Neural progenitor cell (in vitro differentiated cells): Measurements from ENCODE around the gene ADK. TPM values are rescaled to one million over a fixed set of nuclear protein-coding genes. Genes with fewer than 3 reads are reported as not detected.

Experiments
- DNase-seq: peaks from one replicate; pipeline ENCODE4 v3.0.0-alpha.2; 2016; ENCODE audit warnings: low spot score
- H2AFZ ChIP-seq: fragments of 200-600 bp; sonication (generic); replicated peaks from 2 replicates; pipeline ENCODE4 v1.6.1; 2016; ENCODE audit warnings: antibody characterized with exemption
- H3F3A ChIP-seq: fragments of 200-600 bp; sonication (generic); 2 replicates; pipeline ENCODE4 v1.6.1; 2016; ENCODE audit warnings: antibody characterized with exemption, low read depth
- H3K27ac ChIP-seq: fragments of 200-600 bp; sonication (generic); 2 replicates; pipeline ENCODE4 v1.5.1; 2016; ENCODE audit warnings: mild to moderate bottlenecking
- H3K27me3 ChIP-seq: fragments of 200-600 bp; sonication (generic); 2 replicates; pipeline ENCODE4 v1.6.1; 2016; ENCODE audit warnings: mild to moderate bottlenecking, moderate library complexity
- H3K36me3 ChIP-seq: fragments of 200-600 bp; sonication (generic); 2 replicates; pipeline ENCODE4 v1.5.1; 2016
- H3K4me1 ChIP-seq: fragments of 200-600 bp; sonication (generic); 2 replicates; pipeline ENCODE4 v1.6.1; 2016; ENCODE audit warnings: mixed run types
- H3K4me2 ChIP-seq: fragments of 200-600 bp; sonication (generic); 2 replicates; pipeline ENCODE4 v1.6.1; 2016
- H3K4me3 ChIP-seq: fragments of 200-600 bp; sonication (generic); 2 replicates; pipeline ENCODE4 v1.5.1; 2016
- H3K79me2 ChIP-seq: fragments of 200-600 bp; sonication (generic); 2 replicates; pipeline ENCODE4 v1.6.1; 2016; ENCODE audit warnings: low read depth
- H3K9ac ChIP-seq: fragments of 200-600 bp; sonication (generic); 2 replicates; pipeline ENCODE4 v1.6.1; 2016
- H3K9me3 ChIP-seq: fragments of 200-600 bp; sonication (generic); 2 replicates; pipeline ENCODE4 v1.5.1; 2016; ENCODE audit warnings: low read depth
- H4K20me1 ChIP-seq: fragments of 200-600 bp; sonication (generic); 2 replicates; pipeline ENCODE4 v1.6.1; 2016; ENCODE audit warnings: low read depth
- H3K27ac Mint-ChIP-seq: 3 replicates; pipeline ENCODE4 v1.8.0; 2021; ENCODE audit warnings: mixed read lengths
- H3K27me3 Mint-ChIP-seq: 2 replicates; pipeline ENCODE4 v1.8.0; 2022; ENCODE audit warnings: low read depth, mild to moderate bottlenecking, inconsistent platforms, moderate library complexity, mixed read lengths; ENCODE audit not compliant: insufficient read depth
- H3K36me3 Mint-ChIP-seq: 3 replicates; pipeline ENCODE4 v1.8.0; 2021; ENCODE audit warnings: mixed read lengths
- H3K4me1 Mint-ChIP-seq: 3 replicates; pipeline ENCODE4 v1.8.0; 2021; ENCODE audit warnings: mixed read lengths
- H3K4me3 Mint-ChIP-seq: 3 replicates; pipeline ENCODE4 v1.8.0; 2021; ENCODE audit warnings: mild to moderate bottlenecking, moderate library complexity, mixed read lengths
- H3K9me3 Mint-ChIP-seq: 3 replicates; pipeline ENCODE4 v1.8.0; 2020; ENCODE audit warnings: mixed read lengths
- EZH2 ChIP-seq: fragments of 200-600 bp; sonication (generic); IDR thresholded peaks from 2 replicates; pipeline ENCODE4 v1.6.1; 2017; ENCODE audit warnings: antibody characterized with exemption, mild to moderate bottlenecking, moderate library complexity
- EZH2phosphoT487 ChIP-seq: fragments of 200-600 bp; sonication (generic); IDR thresholded peaks from 2 replicates; pipeline ENCODE4 v1.6.1; 2017; ENCODE audit warnings: antibody characterized with exemption
- total RNA-seq: library from RNA; depleted of rRNA; stranded (reverse); fragments of >200 nt; gene quantifications from 2 replicates; pipeline ENCODE4 v1.2.3, GENCODE V29; 2015; ENCODE audit warnings: low replicate concordance
- TF ChIP-seq, protein P1 (sequence below): fragments of 200-600 bp; sonication (generic); IDR thresholded peaks from 2 replicates; pipeline ENCODE4 v1.5.1; 2017; ENCODE audit warnings: antibody characterized with exemption, mild to moderate bottlenecking

The ADK gene
- total RNA-seq, 1 donor from 2014 or later, result 50.9 TPM

DNA sequence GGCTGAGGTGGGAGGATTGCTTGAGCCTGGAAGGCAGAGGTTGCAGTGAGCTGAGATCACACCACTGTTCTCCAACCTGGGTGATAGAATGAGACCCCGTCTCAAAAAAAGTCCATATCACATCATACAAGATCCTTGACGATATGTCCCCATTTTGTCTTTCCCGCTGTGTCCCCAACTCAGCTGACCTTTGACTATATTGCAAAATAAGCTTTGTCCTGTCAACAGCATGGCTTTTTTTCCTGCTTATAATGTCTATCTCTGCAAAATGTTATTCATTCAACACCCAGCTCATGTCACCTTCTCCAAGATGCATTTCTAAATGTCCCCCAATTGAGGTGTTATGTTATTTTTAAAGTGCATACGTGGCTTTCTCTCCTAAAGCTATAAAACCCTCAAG is 539.4 kb downstream of the ADK start:
- no peaks in the 10 kb centered on the region for H4K20me1 ChIP-seq
- Mint-ChIP-seq H3K4me1 (no peaks in the 10 kb centered on the region), H3K27ac (no peak overlapping the region), H3K9me3 (no peaks in the 10 kb centered on the region), H3K27me3 (no peaks in the 10 kb centered on the region), H3K4me3 (no peak overlapping the region), H3K36me3 (peaks cover 1% of the 10 kb centered on the region)
- H3K9ac ChIP-seq, result no peak overlapping the region
- no peak for DNase-seq
- no peak overlapping the region for H3K4me2 ChIP-seq
- H3K9me3 ChIP-seq, result no peaks in the 10 kb centered on the region
- no peaks in the 10 kb centered on the region for H3K4me1 ChIP-seq
- H3F3A ChIP-seq, result no peaks in the 10 kb centered on the region
- TF ChIP-seq EZH2phosphoT487, result no peak
- TF ChIP-seq, protein P1, sequence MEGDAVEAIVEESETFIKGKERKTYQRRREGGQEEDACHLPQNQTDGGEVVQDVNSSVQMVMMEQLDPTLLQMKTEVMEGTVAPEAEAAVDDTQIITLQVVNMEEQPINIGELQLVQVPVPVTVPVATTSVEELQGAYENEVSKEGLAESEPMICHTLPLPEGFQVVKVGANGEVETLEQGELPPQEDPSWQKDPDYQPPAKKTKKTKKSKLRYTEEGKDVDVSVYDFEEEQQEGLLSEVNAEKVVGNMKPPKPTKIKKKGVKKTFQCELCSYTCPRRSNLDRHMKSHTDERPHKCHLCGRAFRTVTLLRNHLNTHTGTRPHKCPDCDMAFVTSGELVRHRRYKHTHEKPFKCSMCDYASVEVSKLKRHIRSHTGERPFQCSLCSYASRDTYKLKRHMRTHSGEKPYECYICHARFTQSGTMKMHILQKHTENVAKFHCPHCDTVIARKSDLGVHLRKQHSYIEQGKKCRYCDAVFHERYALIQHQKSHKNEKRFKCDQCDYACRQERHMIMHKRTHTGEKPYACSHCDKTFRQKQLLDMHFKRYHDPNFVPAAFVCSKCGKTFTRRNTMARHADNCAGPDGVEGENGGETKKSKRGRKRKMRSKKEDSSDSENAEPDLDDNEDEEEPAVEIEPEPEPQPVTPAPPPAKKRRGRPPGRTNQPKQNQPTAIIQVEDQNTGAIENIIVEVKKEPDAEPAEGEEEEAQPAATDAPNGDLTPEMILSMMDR, result no peak
- TF ChIP-seq EZH2, result no peak
- H2AFZ ChIP-seq, result no peak overlapping the region
- no peaks in the 10 kb centered on the region for H3K79me2 ChIP-seq
- H3K27ac ChIP-seq, result no peak overlapping the region
- no peak overlapping the region for H3K4me3 ChIP-seq
- H3K36me3 ChIP-seq, result no peaks in the 10 kb centered on the region
- no peaks in the 10 kb centered on the region for H3K27me3 ChIP-seq

DNA sequence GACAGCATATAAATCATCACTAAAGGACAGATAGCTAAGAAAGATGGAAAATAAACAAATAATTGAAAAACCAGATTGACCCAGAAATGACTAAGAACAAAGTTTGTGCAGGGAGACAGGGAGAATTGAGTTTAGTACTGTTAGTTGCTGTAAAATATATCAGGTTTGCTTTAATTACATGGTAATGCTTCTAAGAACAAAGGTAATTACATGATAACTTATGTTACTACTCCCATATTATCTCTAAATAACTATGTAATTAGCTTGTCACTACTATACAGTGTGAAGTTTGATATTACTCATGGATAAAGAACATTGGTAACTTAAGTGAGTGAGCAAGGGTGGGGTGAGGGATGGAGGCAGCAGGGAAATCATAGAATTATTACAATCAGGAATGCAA is 540.1 kb downstream of the ADK start:
- DNase-seq, result no peak

DNA sequence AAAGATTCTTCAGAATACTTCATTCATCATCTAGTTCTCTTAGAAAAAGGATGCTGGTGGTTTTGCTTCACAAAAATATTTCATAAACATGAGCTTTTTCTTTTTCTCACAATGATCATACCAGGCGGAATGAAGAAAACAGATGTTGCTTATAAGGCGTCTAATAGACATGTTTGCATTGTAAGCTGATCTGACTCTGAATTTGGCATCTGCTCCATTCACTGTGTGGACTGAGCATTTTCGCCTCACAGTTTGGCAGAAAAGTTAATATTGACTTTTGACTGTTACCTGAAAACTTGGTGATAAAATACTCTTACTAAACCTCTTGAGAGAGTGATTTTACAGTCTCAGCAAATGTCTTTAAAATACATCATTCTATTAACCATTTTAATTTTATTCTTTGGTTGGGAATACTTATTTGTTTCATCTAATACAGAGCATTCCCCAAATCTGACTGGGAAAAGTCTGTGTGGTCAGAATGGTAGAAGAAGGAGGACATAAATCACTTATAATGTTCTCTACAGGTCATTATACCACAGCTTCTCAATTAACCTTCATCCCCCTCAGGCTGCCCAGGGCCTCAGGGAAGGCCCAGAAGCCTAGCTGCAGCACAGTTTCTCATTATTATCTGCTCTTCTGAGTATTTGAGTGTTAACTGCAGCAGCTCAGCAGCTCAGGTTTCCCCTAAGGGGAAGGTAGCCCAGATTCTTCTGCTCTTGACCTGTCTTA is 553.8 kb downstream of the ADK start:
- H3K27me3 Mint-ChIP-seq, result peaks cover 3% of the 10 kb centered on the region
- Histone ChIP-seq H3K27ac (no peak overlapping the region), H4K20me1 (no peaks in the 10 kb centered on the region), H3F3A (no peaks in the 10 kb centered on the region), H3K4me1 (no peaks in the 10 kb centered on the region), H3K9ac (no peak overlapping the region), H3K9me3 (no peaks in the 10 kb centered on the region), H3K27me3 (no peaks in the 10 kb centered on the region), H3K4me3 (no peak overlapping the region), H3K4me2 (no peak overlapping the region), H3K79me2 (no peaks in the 10 kb centered on the region), H2AFZ (no peak overlapping the region), H3K36me3 (no peaks in the 10 kb centered on the region)
- H3K27ac Mint-ChIP-seq, result no peak overlapping the region
- no peaks in the 10 kb centered on the region for H3K4me1 Mint-ChIP-seq
- H3K9me3 Mint-ChIP-seq, result no peaks in the 10 kb centered on the region
- peaks cover 2% of the 10 kb centered on the region for H3K36me3 Mint-ChIP-seq
- no peak for DNase-seq
- no peak for TF ChIP-seq EZH2phosphoT487
- no peak for TF ChIP-seq EZH2
- TF ChIP-seq, protein P1, result no peak
- H3K4me3 Mint-ChIP-seq, result no peak overlapping the region

More for the DNA sequence above, 540.1 kb downstream of the ADK start:
- H3K4me3 ChIP-seq, result no peak overlapping the region
- no peak overlapping the region for H2AFZ ChIP-seq
- no peaks in the 10 kb centered on the region for H3K4me1 ChIP-seq
- H3K9me3 ChIP-seq, result no peaks in the 10 kb centered on the region
- TF ChIP-seq EZH2phosphoT487 (no peak), EZH2 (no peak)
- TF ChIP-seq, protein P1, result no peak
- H4K20me1 ChIP-seq, result no peaks in the 10 kb centered on the region
- no peak overlapping the region for H3K4me2 ChIP-seq
- Mint-ChIP-seq H3K4me3 (no peak overlapping the region), H3K27me3 (no peaks in the 10 kb centered on the region), H3K36me3 (peaks cover 1% of the 10 kb centered on the region), H3K27ac (no peak overlapping the region), H3K9me3 (no peaks in the 10 kb centered on the region), H3K4me1 (no peaks in the 10 kb centered on the region)
- H3K79me2 ChIP-seq, result no peaks in the 10 kb centered on the region
- H3K9ac ChIP-seq, result no peak overlapping the region
- no peaks in the 10 kb centered on the region for H3K27me3 ChIP-seq
- H3F3A ChIP-seq, result no peaks in the 10 kb centered on the region
- H3K27ac ChIP-seq, result no peak overlapping the region
- H3K36me3 ChIP-seq, result no peaks in the 10 kb centered on the region
